CD1c-positive myeloid dendritic cell (primary cell): ENCODE data around the gene FGG.

ENCODE experiments used
- DNase-seq: peaks from one replicate; pipeline ENCODE4 v3.0.0-alpha.2; 2016; ENCODE audit errors: extremely low spot score

The FGG gene

DNA sequence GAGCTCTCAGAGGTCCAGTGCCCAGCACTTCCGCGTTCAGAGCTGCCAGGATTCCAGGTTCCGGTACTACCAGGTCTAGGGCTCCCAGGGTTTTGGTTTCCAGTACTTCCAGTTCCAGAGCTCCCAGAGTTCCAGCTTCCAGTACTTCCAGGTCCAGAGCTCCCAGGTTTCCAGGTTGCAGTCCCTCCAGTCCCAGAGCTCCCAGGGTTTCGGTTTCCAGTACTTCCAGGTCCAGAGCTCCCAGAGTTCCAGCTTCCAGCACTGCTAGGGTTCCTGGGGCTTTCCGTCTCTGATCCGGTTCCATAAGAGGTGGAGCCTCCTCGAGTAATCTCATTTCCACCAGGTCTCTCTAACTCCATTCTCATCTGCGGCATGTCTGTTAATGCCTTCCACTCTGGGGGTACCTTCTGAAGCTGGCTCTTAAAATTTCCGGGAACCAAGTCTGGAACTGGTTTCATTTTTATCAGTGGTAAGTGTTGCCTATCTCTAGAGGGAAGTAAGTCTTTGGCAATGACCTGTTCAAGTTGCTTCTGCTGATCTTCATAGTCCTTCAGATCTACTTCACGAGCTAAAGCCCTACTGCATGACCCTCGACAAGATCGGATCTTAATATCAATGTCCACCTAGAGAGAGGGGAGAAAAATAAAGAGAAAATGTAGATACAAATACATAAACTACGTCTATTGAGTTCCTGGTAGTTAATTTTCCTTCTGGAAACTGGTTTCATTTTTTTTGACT, 26.0 kb downstream of the FGG start:
- no peak for DNase-seq

DNA sequence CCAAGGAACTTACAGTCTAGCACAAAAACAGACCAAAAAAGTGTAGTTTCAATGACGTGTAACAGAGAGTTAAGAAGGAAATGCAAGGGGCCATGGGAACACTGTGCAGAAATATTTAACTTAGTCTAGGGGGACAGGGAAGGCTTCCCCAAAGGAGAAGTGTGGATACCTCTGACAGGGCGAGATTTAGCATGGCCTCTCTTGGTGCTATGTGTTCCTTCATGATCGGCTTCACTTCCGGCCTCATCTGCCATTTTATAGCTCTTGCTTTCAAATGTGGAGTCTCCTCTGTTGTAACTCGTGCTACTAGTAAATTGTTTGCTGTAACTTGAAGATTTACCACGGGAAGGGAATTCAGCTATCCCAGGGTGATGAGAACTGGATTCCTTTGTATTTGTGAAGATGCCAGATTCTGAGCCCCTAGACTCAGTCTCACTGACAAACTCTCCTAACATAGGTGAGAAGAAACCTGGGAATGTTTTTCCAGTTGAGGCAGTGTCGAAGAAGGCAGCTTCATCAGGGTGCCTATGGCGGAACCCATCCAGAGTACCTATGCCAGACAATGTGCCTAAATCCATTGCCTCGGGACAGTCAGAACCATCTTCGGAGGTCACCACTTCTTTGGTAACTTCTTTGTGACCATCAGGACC, 27.0 kb downstream of the FGG start:
- no peak for DNase-seq

DNA sequence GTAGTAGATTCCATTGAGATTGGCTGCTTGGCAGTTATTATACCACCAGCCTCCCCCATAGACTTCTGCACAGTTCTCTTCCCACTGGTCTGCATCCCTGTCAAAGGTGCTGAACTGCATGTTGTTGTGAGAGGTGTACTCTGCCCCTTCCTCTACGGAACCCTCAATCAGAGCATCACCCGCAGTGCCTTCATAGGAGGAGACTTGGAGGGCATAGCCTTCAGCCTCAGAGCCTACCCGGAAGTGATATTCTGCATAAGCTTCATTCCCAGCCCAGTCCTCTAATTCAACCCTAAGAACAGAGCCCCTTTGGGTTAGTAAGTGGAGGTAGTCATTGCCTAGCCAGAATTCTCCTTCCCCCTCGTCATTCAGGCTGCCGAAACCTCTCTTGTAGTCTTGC, 28.2 kb downstream of the FGG start:
- no peak for DNase-seq

DNA sequence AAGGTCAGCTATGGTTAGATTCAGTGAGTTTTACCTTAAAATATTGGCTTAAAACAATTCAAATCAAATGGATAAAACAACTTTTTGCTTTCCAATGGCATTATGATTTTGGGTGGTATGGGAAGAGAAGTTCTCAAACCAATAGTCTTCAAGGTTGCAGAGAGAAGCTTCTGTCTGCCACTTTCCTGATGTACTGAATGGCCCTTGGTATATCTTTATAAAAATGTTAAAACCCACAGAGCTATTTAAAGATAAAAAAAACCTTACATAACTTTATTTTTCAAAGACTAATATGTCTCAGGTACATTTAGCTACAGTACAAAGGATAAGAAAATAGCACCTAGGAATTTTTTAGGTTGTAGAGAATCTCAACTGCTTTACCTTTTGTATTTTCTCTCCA, 28.8 kb downstream of the FGG start:
- DNase-seq = no peak

DNA sequence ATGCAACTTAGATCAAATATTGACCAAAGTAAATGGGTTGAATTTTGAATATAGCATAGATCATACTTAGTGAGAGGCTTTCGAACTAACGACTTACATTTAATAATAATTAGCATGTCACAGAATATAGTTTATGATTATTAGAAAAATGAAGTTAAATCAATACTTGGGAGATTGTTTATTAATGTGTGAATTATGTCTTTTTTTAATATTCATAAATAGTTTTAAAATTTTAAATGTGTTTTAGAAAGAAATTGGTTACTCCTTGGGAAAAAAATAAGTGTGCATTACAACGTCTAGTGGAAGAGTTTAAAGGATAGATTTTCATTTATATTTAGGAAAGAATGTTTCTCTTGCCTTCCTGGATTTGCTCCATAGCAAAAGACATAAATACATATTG, 29.2 kb downstream of the FGG start:
- no peak for DNase-seq

DNA sequence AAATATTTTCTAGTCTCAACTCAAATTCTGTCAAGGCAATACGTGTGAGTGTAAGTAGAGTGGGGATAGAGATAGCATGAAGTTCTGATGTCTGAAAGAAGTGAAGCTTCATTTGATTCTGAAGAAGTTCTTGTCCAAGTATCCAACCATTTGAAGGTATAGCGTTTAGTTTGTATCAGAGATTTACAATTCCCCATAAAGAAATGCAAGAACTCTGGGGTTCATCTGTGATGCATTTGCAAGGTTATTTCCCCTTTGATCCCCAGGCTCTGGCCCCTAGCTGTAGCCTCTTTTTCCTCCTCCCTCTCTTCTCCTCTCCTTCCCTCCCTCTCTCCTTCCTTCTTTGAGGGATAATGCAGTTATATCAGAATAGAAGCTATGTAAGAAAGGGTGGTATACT, 29.7 kb downstream of the FGG start:
- no peak for DNase-seq

DNA sequence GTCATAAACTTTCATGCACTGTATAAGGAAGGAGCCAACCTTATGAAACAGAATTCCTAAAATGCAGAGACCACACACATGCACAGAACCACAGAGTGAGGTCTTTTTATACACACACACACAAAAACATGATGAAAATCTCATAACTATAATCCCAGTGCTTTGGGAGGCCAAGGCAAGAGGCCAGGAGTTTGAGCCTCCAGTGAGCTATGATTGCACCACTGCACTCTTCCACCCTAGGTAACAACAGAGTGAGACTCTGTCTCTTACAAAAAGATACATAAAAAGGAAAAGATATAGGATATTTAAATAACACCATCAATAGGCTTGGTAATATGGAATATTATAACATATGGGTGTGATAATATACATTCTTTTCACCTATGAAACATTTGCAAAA, 32.5 kb downstream of the FGG start:
- no peak for DNase-seq

DNA sequence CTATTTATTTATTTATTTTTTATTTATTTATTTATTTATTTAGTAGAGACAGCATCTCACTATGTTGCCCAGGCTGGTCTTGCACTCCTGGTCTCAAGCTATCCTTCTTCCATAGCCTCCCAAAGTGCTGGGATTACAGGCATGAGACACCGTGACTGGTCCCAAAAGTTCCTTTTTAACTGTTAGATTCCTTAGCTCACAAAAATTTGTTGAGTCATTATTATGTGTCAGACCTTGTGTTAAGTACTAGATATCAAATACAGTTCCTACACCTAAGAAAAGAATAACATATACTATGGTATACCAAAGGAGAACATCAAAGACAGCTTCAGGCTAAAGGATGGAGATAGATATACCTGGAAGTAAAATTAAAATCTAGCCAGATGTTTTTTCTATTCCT, 33.5 kb downstream of the FGG start:
- no peak for DNase-seq

DNA sequence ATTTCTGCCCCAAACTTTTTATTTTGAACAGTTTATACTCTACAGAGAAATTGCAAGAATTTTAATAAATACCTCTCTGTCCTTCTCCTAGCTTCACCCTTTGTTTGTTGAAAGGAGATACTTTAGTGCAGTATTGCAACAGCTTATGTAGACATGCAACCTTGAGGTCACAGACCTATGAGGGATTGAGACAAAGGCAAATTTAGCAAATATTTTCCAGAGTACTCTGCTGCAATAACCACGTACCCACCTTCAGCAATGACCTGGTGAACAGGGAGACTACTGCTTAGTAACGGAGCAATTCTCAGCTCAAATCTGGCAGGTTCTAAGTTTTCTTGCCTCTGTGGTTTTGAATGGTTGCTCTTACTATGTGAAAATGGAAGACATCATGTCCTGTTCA, 35.1 kb downstream of the FGG start:
- no peak for DNase-seq

DNA sequence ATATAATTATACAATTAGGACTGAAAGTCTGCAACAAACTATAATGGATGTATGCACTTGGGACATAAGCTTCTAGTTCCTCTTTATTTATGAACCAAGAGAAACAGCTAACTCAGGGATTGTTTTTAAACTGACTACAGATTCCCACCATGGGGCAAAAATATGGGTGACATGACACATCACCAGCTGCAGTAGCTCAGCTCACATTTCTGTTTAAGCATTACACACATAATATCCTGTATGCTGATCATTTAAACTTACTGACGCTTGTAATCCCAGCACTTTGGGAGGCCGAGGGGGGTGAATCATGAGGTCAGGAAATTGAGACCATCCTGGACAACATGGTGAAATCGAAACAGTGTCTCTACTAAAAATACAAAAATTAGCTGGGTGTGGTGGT, 38.1 kb downstream of the FGG start:
- DNase-seq = no peak

DNA sequence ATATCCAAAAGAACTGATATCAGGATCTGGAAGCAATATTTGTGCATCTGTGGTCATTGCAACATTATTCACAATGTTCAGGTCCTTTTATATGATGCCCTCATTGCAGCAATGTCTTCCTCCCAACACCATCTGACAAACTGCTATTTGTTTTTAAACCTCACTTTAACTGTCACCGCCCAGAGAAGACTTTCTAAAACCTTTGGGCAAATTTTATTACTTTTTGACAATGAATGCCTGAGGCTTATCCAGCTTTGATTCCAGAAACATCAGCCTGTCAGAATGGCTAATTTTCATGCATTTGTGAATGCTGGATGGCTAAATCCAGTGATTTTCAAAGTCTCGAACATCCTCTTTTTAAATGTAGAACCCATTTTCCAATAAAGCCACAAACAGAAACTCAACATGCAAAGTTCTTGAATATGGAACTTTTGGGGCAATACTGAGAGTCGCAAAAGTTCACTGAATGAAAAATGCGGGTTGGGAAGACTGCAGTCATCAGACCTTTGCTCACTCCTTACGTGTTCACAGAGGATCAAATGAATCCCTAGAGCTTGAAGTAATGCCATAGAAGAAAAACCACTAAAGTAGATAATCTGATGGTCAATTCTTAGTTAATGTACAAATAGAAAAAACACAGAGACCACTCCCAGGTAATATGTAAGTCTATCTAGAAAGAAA, 39.1 kb downstream of the FGG start:
- no peak for DNase-seq

DNA sequence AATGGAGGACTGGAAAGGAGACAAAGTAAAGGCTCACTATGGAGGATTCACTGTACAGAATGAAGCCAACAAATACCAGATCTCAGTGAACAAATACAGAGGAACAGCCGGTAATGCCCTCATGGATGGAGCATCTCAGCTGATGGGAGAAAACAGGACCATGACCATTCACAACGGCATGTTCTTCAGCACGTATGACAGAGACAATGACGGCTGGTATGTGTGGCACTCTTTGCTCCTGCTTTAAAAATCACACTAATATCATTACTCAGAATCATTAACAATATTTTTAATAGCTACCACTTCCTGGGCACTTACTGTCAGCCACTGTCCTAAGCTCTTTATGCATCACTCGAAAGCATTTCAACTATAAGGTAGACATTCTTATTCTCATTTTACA, 42.9 kb downstream of the FGG start:
- DNase-seq = no peak

DNA sequence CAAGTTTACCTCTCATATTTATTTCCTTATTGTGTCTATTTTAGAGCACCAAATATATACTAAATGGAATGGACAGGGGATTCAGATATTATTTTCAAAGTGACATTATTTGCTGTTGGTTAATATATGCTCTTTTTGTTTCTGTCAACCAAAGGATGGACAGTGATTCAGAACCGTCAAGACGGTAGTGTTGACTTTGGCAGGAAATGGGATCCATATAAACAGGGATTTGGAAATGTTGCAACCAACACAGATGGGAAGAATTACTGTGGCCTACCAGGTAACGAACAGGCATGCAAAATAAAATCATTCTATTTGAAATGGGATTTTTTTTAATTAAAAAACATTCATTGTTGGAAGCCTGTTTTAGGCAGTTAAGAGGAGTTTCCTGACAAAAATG, 43.4 kb downstream of the FGG start:
- DNase-seq = no peak

DNA sequence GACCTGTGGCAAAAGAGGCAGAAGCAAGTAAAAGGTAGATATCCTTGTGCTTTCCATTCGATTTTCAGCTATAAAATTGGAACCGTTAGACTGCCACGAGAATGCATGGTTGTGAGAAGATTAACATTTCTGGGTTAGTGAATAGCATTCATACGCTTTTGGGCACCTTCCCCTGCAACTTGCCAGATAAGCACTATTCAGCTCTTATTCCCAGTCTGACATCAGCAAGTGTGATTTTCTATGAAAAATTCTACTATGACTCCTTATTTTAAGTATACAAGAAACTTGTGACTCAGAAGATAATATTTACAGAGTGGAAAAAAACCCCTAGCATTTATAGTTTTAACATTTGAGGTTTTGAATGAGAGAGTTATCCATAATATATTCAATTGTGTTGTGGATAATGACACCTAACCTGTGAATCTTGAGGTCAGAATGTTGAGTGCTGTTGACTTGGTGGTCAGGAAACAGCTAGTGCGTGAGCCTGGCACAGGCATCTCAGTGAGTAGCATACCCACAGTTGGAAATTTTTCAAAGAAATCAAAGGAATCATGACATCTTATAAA, 45.7 kb downstream of the FGG start:
- DNase-seq = no peak

DNA sequence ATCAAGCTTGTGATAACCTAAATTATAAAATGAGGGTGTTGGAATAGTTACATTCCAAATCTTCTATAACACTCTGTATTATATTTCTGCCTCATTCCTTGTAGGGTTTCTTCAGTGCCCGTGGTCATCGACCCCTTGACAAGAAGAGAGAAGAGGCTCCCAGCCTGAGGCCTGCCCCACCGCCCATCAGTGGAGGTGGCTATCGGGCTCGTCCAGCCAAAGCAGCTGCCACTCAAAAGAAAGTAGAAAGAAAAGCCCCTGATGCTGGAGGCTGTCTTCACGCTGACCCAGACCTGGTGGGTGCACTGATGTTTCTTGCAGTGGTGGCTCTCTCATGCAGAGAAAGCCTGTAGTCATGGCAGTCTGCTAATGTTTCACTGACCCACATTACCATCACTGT, 46.8 kb downstream of the FGG start:
- no peak for DNase-seq

DNA sequence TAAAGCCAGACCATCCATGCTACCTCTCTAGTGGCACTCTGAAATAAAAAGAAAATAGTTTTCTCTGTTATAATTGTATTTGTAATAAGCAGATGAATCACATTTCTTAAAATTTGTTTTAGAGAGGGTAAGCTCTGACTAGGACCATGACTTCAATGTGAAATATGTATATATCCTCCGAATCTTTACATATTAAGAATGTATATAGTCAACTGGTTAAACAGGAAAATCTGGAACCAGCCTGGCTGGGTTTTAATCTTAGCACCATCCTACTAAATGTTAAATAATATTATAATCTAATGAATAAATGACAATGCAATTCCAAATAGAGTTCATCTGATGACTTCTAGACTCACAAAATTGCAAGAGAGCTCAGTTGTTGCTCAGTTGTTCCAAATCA, 48.1 kb downstream of the FGG start:
- no peak for DNase-seq

DNA sequence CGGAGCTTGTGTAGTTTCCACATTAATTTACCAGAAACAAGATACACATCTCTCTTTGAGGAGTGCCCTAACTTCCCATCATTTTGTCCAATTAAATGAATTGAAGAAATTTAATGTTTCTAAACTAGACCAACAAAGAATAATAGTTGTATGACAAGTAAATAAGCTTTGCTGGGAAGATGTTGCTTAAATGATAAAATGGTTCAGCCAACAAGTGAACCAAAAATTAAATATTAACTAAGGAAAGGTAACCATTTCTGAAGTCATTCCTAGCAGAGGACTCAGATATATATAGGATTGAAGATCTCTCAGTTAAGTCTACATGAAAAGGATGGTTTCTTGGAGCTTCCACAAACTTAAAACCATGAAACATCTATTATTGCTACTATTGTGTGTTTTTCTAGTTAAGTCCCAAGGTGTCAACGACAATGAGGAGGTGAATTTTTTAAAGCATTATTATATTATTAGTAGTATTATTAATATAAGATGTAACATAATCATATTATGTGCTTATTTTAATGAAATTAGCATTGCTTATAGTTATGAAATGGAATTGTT, 49.7 kb downstream of the FGG start, which contains the start of gene FGB:
TSS of gene FGB (plus strand) at position 315 of the 558 bp plus-strand sequence. CDS start at position 323, 8 bp downstream.
- DNase-seq = no peak

DNA sequence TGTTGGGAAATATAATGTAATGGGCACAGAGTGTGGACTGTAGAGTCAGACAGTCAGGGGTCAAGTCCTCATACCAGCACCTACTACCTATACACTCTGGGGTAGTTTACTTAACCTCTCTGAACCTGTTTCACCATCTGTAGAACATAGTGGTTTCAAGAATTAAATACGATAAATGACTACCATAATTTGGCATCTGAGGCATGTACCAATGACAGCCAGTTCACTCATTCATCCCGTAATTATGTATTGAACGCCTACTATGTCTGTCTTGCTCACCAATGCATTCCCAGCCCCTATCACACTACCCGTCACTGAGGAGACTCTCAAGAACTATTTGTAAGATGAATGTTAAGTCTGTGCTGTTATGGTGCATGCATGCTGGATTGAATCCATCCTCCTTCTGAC, 51.6 kb downstream of the FGG start:
- DNase-seq = no peak

DNA sequence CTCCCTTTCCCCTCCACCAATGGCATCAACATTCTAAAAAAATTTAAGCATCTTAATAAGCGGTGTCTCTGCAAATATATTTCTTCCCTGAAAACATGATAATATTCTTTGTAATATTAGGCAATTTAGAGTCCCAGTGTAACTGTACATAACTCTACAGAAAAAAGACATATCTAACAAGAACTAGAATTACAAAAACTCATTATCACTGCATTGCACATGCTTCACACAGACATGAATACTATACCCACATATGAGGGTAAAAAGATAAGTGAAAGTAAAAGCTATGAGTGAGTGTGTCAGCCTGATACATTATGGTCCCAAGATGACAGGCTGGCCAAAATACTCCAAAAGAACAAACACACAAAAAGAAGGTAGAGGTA, 52.0 kb downstream of the FGG start:
- DNase-seq = no peak

DNA sequence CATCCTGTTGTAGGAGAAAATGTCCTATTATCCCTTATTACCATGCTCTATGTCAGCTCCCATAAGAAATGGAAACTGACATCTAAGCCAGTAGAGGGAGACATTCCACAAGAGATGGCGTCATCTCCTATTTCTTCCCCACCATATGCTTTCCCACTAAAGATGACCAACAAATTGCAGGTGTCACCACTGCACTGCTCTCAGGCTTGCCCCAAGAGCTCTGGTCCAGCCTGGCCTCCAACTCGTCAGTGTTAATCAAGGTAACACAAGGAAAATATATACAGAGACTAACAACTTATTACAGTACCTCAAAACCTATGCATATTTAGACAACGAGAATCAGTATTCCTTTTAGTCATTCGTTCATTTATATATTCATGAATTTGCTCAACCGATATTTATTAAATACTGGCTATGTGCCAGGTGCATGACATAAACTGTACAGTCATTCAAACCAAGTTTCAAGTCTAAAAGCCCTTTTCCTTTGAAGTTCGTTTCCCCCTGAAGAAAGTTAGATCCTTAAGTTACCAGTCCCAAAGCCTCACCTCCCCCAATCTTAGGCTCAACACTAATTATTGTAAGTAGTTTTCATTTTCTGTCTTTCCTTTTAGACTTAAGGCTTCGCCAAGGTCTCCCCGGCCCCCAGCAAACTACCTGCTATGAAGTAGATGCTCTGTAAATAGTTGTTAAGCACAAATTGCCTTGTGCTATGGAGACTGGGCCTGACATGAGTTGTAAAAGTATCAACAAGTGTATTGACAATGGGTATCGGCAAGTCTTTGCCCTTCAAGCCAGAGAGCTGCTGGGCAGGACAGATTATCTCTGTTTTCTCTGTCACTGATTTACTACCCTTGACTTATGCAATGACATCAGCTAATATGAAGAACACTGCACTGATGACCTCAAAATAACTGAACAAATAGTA, 52.7 kb downstream of the FGG start:
- no peak for DNase-seq

DNA sequence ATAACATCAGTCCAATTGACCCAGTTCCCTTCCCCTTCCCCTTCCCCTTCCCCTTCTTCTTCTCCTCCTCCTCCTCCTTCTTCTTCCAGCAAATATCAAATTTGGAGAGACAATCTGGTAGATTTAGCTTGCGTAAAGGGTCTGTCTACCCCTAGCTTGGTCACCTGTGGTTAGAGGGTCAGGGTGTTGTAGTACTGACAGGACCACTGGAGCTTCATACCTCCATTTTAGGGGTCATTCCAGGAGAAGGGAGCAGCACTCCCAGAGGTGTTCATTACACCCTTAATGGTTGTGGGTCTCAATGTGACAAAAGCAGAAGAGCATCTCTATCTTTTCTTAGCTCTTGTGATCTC, 53.3 kb downstream of the FGG start:
- no peak for DNase-seq
